H1 (cell line): ENCODE data around the gene GRK6. TPM values are rescaled to one million over a fixed set of nuclear protein-coding genes. Genes with fewer than 3 reads are reported as not detected.

Experiments
- BCL11A ChIP-seq, 2 experiments: IDR thresholded peaks; one replicate each; pipeline ENCODE4 v1.6.1; 2011; ENCODE audit warnings: low read depth in 2 of 2, low read length in 2 of 2, mild to moderate bottlenecking in 2 of 2
- CEBPB ChIP-seq: IDR thresholded peaks from 2 replicates; pipeline ENCODE4 v1.6.1; 2012; ENCODE audit warnings: low read depth, low read length
- CHD2 ChIP-seq: IDR thresholded peaks from 2 replicates; pipeline ENCODE4 v1.6.1; 2012; ENCODE audit warnings: low read length, improper control_type of control experiment
- EGR1 ChIP-seq: IDR thresholded peaks from 2 replicates; pipeline ENCODE4 v1.6.1; 2011; ENCODE audit warnings: low read depth, low read length, borderline replicate concordance
- EZH2 ChIP-seq: fragments of 200-600 bp; sonication (generic); IDR thresholded peaks from 2 replicates; pipeline ENCODE4 v1.7.1; 2012; ENCODE audit warnings: low read depth, mild to moderate bottlenecking, moderate library complexity, low read length, inconsistent platforms; ENCODE audit not compliant: severe bottlenecking
- HDAC6 ChIP-seq: IDR thresholded peaks from one replicate; pipeline ENCODE4 v1.7.1; 2012; ENCODE audit warnings: low read depth, mild to moderate bottlenecking, inconsistent platforms, low read length, moderate library complexity
- RBBP5 ChIP-seq: IDR thresholded peaks from 2 replicates; pipeline ENCODE4 v1.7.1; 2012; ENCODE audit warnings: low read depth, mild to moderate bottlenecking, inconsistent platforms, low read length, moderate library complexity, borderline replicate concordance
- RFX5 ChIP-seq: IDR thresholded peaks from 2 replicates; pipeline ENCODE4 v1.6.1; 2011; ENCODE audit warnings: low read depth, low read length, improper control_type of control experiment, borderline replicate concordance
- SP1 ChIP-seq: IDR thresholded peaks from 2 replicates; pipeline ENCODE4 v1.6.1; 2011; ENCODE audit warnings: low read depth, low read length
- polyA plus RNA-seq, 7 experiments: library from polyadenylated mRNA; depleted of rRNA in 3 of 7; stranded (reverse) in 5 of 7; unstranded in 2 of 7; fragments of >200 nt in 5 of 7; fragments of 200-250 nt in 2 of 7; gene quantifications; 1 replicate in 5 of 7; 2 replicates in 1 of 7; 4 replicates in 1 of 7; pipeline versions ENCODE4 v1.2.1 to v1.2.3, GENCODE V29; 2011 to 2013; ENCODE audit warnings: missing spikeins in 2 of 7, mixed read lengths in 2 of 7
- total RNA-seq: library from RNA; stranded (reverse); fragmentation: NEBNext Ultra II Directional; extraction: Animal tissue kit (Norgen Biotek cat#: 25700); gene quantifications from 2 replicates; pipeline ENCODE4 v1.2.1, GENCODE V29; 2021
- TF ChIP-seq, protein P1 (sequence below): IDR thresholded peaks from 2 replicates; pipeline ENCODE4 v1.6.1; 2012; ENCODE audit warnings: low read length, inconsistent platforms

The GRK6 gene
- total and polyA plus RNA-seq, 2 of the 8 experiments (the other 6 are each of a cell fraction or from before 2014, with no cell fraction given): 31.8 to 57.8 TPM

DNA sequence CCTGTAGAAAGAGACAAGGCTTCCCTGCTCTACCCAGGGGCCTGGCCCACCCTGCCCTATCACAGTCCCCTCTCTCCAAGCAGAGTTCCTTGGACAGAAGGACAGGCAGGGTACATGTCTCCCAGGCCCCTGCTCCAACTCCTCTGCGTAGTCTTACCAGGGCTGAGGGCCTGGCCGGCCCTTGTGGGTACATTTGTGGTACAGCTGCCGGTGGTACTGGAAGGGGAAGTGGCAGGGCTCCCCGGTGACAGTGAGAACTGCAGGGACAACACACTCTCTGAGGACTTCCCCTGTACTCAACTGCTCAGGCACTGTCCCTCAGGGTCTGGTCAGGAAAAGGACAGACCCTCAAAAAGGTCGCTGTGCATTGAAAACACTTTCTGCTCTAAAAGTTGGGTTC is 20.7 kb upstream of the GRK6 start (continued):
- no peak for TF ChIP-seq SP1
- no peak for TF ChIP-seq CEBPB
- TF ChIP-seq CHD2: no peak
- no peak for TF ChIP-seq RBBP5
- no peak for TF ChIP-seq EGR1
- no peak for TF ChIP-seq HDAC6
- no peak for TF ChIP-seq EZH2
- no peak for TF ChIP-seq BCL11A (IDR thresholded peaks at IDR 0.05; ENCODE audit: low read depth in 2 of 2, low read length in 2 of 2)
- TF ChIP-seq, protein P1, sequence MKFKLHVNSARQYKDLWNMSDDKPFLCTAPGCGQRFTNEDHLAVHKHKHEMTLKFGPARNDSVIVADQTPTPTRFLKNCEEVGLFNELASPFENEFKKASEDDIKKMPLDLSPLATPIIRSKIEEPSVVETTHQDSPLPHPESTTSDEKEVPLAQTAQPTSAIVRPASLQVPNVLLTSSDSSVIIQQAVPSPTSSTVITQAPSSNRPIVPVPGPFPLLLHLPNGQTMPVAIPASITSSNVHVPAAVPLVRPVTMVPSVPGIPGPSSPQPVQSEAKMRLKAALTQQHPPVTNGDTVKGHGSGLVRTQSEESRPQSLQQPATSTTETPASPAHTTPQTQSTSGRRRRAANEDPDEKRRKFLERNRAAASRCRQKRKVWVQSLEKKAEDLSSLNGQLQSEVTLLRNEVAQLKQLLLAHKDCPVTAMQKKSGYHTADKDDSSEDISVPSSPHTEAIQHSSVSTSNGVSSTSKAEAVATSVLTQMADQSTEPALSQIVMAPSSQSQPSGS: no peak
- no peak for TF ChIP-seq RFX5
